GM19099 (cell line): ENCODE data around the gene WDFY3.

Experiments used
- POLR2A ChIP-seq: IDR thresholded peaks from 3 replicates; pipeline ENCODE4 v1.6.1; 2011; ENCODE audit warnings: low read depth; ENCODE audit not compliant: insufficient read length; ENCODE audit errors: extremely low read depth

WDFY3 gene

GRCh38 chr4:84804136-84804535 lies 162.4 kb downstream of the WDFY3 start:
- TF ChIP-seq POLR2A, result no peak

- no peak for TF ChIP-seq POLR2A
These were observed 162.8 kb downstream of the WDFY3 start for GRCh38 chr4:84803720-84804119.

- TF ChIP-seq POLR2A, result no peak
These were observed 163.4 kb downstream of the WDFY3 start for GRCh38 chr4:84803116-84803515.

DNA sequence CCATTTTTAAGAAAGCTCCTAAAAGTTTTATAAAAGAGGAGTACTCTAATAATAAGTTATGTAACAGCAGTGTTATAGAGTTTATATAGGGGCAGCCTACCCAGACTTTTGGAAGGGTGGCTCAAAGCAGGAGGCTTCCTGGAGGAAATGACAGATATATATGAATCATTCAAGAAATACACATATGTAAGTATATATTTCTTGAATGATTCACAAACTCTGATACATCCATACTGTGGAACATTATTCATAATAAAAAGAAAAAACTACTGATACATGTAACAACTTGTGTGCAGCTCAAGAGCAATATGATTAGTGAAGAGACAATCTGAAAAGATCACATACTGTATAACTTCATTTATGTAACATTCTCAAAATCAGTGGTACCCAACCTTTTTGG lies 166.2 kb downstream of the WDFY3 start:
- no peak for TF ChIP-seq POLR2A

DNA sequence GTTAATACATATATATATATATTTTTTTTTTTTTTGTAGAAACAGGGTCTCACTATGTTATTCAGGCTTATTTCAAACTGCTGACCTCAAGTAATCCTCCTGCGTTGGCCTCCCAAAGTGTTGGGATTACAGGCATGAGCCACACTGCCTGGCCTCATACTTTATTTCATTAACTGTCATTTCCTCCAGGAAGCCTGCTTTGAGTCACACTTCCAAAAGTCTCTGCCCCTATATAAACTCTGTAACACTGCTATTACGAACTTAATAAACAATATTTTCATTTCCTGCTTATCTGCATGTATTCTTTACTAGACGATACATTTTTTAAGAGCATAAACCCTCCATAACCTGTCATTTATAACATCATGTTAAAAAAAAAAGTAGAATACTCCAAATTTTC lies 167.2 kb downstream of the WDFY3 start:
- TF ChIP-seq POLR2A, result no peak

GRCh38 chr4:84796394-84796793 lies 170.1 kb downstream of the WDFY3 start:
- TF ChIP-seq POLR2A, result no peak

- no peak for TF ChIP-seq POLR2A
These were observed 173.9 kb downstream of the WDFY3 start for GRCh38 chr4:84792366-84793301.

- no peak for TF ChIP-seq POLR2A
These were observed 175.5 kb downstream of the WDFY3 start for GRCh38 chr4:84790769-84791565.

DNA sequence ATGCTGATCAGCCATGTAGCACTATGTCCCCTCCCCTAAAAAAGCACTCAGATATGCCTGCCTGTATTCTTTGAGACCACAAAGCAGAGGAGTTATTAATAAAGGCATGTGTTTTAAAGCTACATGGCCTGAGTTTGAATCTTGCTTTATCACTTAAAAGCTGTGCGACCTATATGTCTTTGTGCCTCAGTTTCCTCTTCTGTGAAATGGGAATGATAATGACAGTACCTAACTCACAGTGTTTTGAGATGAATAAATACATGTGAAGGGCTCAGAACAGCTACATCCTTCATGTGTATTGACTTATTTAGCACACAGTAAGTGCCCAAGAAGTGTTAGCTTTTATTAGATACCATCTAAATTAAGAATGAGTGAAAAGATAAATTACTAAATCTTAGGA lies 180.0 kb downstream of the WDFY3 start:
- TF ChIP-seq POLR2A, result no peak

DNA sequence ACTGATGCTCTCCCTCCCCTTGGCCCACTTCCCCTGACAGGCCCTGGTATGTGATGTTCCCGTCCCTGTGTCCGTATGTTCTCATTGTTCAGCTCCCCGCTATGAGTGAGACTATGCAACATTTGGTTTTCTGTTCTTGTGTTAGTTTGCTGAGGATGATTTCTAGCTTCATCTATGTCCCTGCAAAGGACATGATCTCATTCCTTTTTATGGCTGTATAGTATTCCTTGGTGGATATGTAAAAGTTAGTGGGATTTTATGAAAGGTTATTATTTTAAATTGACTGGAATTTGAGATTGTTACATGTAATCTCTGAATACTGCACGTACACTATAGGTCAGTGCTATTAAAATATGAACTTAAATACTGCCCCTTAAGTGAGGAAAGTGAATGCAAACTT lies 184.0 kb downstream of the WDFY3 start:
- no peak for TF ChIP-seq POLR2A

DNA sequence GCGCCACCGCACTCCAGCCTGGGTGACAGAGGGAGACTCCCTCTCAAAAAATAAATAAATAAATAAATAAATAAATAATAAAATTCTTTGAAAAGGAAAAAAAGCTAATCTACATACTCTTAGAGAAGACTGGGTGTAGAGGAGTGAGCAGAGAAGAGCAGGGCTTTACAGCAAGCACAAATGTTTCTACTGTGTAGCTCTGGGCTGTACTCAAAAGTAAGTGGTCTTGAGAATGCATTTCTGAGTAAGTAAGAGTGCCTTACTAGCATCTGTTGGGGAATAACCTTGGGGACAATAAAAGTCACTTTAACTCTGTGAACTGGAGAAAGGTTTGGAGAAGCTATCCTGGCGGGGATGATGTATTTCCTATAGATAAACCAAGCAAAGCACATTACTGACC lies 185.8 kb downstream of the WDFY3 start:
- TF ChIP-seq POLR2A, result no peak

GRCh38 chr4:84778041-84778440 lies 188.4 kb downstream of the WDFY3 start:
- TF ChIP-seq POLR2A, result no peak

DNA sequence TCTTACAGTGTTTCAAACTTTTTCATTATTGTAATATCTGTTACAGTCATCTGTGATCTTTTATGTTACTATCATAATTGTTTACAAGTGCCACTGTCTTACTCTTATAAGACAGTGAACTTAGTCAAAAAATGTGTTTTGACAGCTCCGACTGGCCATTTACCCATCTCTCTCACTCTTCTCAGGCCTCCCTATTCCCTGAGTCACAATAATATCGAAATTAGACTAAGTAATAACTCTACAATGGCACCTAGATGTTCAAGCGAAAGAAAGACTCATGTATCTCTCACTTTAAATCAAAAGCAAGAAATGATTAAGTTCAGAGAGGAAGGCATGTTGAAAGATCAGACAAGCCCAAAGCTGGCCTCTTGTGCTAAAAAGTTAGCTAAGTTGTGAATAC lies 199.3 kb downstream of the WDFY3 start:
- no peak for TF ChIP-seq POLR2A

DNA sequence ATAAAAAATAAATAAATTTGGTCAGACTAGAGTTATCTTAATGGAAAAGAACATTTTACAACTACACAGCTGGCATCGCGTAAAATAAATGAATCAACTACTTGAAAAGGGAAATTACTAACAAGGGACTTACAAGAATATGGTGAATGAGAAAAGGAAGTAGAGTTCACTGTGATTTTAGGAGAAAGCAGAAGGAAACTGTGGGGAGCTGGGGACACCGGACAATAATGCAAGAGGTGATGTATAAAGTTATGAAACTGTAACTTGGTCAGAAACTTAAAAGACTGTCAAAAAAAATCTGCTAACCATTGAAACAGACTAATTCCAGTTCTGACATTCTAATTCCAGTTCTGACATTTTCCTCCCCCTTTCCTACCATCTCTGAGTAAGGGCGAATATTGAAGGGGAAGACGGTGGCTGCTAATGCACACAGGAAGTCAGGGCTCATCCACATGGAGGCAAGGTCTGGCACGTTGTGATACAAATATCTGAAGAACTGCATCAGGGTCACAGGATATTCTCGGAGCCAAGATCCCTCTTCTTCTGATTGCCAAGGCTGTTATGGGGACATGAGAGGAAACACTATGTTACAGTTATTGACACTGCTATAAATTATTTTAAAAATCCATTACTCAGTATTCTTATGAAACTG lies 213.0 kb downstream of the WDFY3 start:
- TF ChIP-seq POLR2A, result no peak

GRCh38 chr4:84751707-84752106 lies 214.8 kb downstream of the WDFY3 start:
- TF ChIP-seq POLR2A, result no peak

DNA sequence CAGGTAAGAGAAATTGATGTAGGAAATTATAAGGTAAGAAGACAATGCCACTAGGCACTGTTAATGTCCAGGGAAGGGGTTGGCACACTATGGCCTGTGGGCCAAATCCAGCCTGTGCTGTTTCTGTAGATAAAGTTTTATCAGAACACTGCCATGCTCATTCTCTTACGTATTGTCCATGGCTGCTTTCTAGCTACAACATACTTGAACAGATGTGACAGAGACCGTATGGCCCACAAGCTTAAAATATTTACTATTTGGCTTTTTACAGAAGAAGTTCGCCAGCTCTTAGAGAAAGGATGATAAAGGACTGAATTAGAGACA lies 215.6 kb downstream of the WDFY3 start:
- TF ChIP-seq POLR2A, result no peak

GRCh38 chr4:84750260-84750959 lies 216.1 kb downstream of the WDFY3 start:
- TF ChIP-seq POLR2A, result no peak
